Measurements from ENCODE around the gene RSPH3.

The RSPH3 gene

GRCh38 chr6:158939255-158940159 lies 60.5 kb downstream of the RSPH3 start:
- no peak for DNase-seq (ENCODE audit: low read depth, low spot score)
- no peak overlapping the region for H3K27ac ChIP-seq

GRCh38 chr6:158938811-158939254 lies 61.2 kb downstream of the RSPH3 start:
- DNase-seq (ENCODE audit: low read depth, low spot score), result no peak
- H3K27ac ChIP-seq, result no peak overlapping the region

- DNase-seq (ENCODE audit: low read depth, low spot score), result no peak
- no peak overlapping the region for H3K27ac ChIP-seq
Observed at GRCh38 chr6:158938220-158938619, 61.8 kb downstream of the RSPH3 start.

GRCh38 chr6:158934157-158934556 lies 65.8 kb downstream of the RSPH3 start:
- H3K27ac ChIP-seq, result no peak overlapping the region
- DNase-seq (ENCODE audit: low read depth, low spot score), result no peak

GRCh38 chr6:158933079-158933595 lies 66.9 kb downstream of the RSPH3 start:
- DNase-seq (ENCODE audit: low read depth, low spot score), result no peak
- H3K27ac ChIP-seq, result no peak overlapping the region

- DNase-seq (ENCODE audit: low read depth, low spot score), result no peak
- H3K27ac ChIP-seq, result no peak overlapping the region
Observed at GRCh38 chr6:158928068-158928467, 71.9 kb downstream of the RSPH3 start.

GRCh38 chr6:158926414-158926813 lies 73.6 kb downstream of the RSPH3 start:
- H3K27ac ChIP-seq, result peak overlapping the region; percentile 69
- DNase-seq (ENCODE audit: low read depth, low spot score), result peak; percentile 69

- H3K27ac ChIP-seq, result no peak overlapping the region
- DNase-seq (ENCODE audit: low read depth, low spot score), result no peak
Observed at GRCh38 chr6:158924499-158925455, 75.2 kb downstream of the RSPH3 start.

- no peak for DNase-seq (ENCODE audit: low read depth, low spot score)
- no peak overlapping the region for H3K27ac ChIP-seq
Observed at GRCh38 chr6:158923805-158924498, 76.0 kb downstream of the RSPH3 start.

Data from epithelial cell of prostate (primary cell).